Lower leg skin (tissue), 4 donors: ENCODE data around the gene SCART1. TPM values are rescaled to one million over a fixed set of nuclear protein-coding genes. Genes with fewer than 3 reads are reported as not detected.

Experiments used
- DNase-seq, 2 donors: peaks; one replicate each; pipeline ENCODE4 v3.0.0-alpha.2; 2019; ENCODE audit warnings: low spot score in 2 of 2
- H3K4me3 ChIP-seq: fragments of 200-600 bp; sonication (generic); 2 replicates; pipeline ENCODE4 v1.5.1; 2017; ENCODE audit warnings: mild to moderate bottlenecking, low read depth; ENCODE audit not compliant: poor library complexity, severe bottlenecking
- CTCF ChIP-seq, 3 donors: fragments of 450-650 bp; IDR thresholded peaks; one replicate each; pipeline ENCODE4 v1.5.1; 2016; ENCODE audit warnings: antibody characterized with exemption in 3 of 3, mild to moderate bottlenecking in 3 of 3, moderate library complexity in 2 of 3
- POLR2A ChIP-seq, 2 donors: fragments of 450-650 bp; IDR thresholded peaks; one replicate each; pipeline ENCODE4 v1.6.1; 2016 to 2017; ENCODE audit warnings: antibody characterized with exemption in 2 of 2, mild to moderate bottlenecking in 1 of 2, moderate library complexity in 1 of 2
- WGBS, 2 donors: methylation state at CpG; one replicate each; pipeline ENCODE4 v1.1.5; 2018; 5-methylcytosine and 5-hydroxymethylcytosine counted together
- intact Hi-C: fragments of 100-400 bp; cut with DNase I; formaldehyde crosslinking; loops from one replicate; pipeline ENCODE4 v1.15.0; 2023; ENCODE audit warnings: low total_unique reads
- total RNA-seq, 4 donors: library from RNA; depleted of rRNA; stranded (reverse); fragments of >200 nt; gene quantifications; one replicate each; pipeline ENCODE4 v1.1.0, GENCODE V29; 2016

Gene SCART1
- total RNA-seq, 4 donors from 2014 or later, result 0.80 to 2.2 (median 1.6) TPM

DNA sequence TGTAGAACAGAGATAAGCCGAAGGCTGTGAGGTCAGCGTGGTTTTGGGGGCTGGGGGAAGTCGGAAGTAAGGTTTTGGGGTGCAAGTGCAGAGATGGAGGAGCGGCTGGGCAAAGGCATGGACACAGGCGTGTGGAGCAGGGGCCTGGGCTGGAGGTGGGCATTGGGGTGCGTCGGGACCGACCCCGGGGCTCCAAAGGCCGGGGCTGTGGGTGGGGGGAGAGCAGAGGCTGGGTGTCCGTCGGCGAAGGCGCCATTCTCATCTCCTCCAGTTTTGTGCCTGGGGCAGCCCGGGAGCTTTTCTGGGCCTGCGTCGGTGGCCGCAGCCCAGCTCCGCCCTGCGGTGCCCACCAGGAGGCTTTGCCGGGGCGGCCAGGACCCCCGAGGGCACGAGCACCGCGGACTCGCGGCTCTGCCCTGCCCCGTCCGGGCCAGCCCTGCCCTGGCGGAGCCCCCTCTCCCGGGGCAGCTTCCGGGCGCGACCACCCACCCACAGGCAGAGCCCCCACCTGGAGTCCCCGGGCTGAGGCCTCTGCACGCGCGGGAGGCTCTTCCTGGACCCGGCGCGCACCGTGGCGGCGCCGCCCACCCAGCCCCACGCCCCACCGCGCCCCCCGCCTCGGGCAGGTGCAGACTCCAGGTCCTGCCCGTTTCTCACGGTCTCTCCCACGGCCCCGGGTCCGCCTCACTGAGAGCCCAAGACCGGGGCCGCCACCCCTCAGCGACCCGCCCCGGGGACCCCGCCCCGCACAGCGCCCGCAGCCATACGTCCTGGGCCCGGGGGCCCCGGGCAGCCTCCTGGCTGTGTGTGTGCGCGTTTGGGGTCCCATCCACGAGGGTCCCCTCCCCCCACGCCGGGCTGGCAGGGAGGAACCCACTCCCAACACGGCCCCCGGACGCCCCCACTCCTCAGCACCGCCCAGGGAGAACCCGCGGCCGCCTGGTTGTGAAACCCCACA lies 7.7 kb upstream of the SCART1 start:
- peak in 1 of 2 donors; percentile 76 for DNase-seq
- TF ChIP-seq POLR2A (IDR thresholded peaks at IDR 0.05) (no peak), CTCF (IDR thresholded peaks at IDR 0.05) (no peak)
- intact Hi-C loops, result no loop called here
- 52 to 70% methylated on average over 29 to 36 of the region's 80 CpGs for WGBS, 2 donors
- no peak overlapping the region for H3K4me3 ChIP-seq

DNA sequence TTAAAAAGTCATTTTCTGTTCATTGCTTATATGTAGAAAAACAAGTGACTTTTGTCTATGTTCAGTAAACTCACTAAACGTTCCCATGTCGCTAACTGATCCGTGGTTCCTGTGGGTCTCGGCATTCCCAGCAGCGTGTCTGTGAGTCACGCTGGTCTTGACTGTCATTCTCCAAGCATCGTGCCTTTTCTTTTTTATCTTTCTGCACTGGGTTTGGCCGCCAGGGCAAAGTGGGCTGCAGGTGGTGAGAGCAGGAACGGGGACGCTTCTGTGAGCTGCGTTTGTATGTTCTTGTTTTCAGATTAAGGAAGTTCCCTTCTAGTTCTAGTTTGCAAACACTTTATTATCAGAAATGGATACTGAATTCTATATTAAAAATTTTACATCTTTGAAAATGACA lies 6.8 kb upstream of the SCART1 start:
- 87 to 89% methylated on average over 11 of the region's 11 CpGs for WGBS, 2 donors
- intact Hi-C loops, result no loop called here
- DNase-seq, result no peak
- no peak overlapping the region for H3K4me3 ChIP-seq
- TF ChIP-seq POLR2A (IDR thresholded peaks at IDR 0.05) (no peak), CTCF (IDR thresholded peaks at IDR 0.05) (no peak)

GRCh38 chr10:133448120-133448519 lies 5.6 kb upstream of the SCART1 start:
- TF ChIP-seq CTCF (IDR thresholded peaks at IDR 0.05) (no peak), POLR2A (IDR thresholded peaks at IDR 0.05) (no peak)
- intact Hi-C loops, result no loop called here

GRCh38 chr10:133451346-133451745 lies 2.4 kb upstream of the SCART1 start:
- H3K4me3 ChIP-seq, result no peak overlapping the region
- TF ChIP-seq POLR2A (IDR thresholded peaks at IDR 0.05), result no peak
- no peak for TF ChIP-seq CTCF (IDR thresholded peaks at IDR 0.05)
- intact Hi-C loops, result no loop called here
- no peak for DNase-seq
- WGBS, 2 donors, result 56 to 64% methylated on average over 4 of the region's 4 CpGs

More at GRCh38 chr10:133448120-133448519, 5.6 kb upstream of the SCART1 start:
- H3K4me3 ChIP-seq, result no peak overlapping the region
- no peak for DNase-seq

GRCh38 chr10:133452453-133452852 lies 1.3 kb upstream of the SCART1 start:
- intact Hi-C loops, result no loop called here
- TF ChIP-seq CTCF (IDR thresholded peaks at IDR 0.05), result no peak
- no peak for TF ChIP-seq POLR2A (IDR thresholded peaks at IDR 0.05)
- WGBS, 2 donors, result 80 to 86% methylated on average over 4 of the region's 4 CpGs

More at GRCh38 chr10:133452453-133452852, 1.3 kb upstream of the SCART1 start:
- no peak for DNase-seq
- H3K4me3 ChIP-seq, result no peak overlapping the region
